Pancreas (tissue), 10 donors: Measurements from ENCODE around the gene ZC3H4. TPM values are rescaled to one million over a fixed set of nuclear protein-coding genes. Genes with fewer than 3 reads are reported as not detected.

Source experiments
- ATAC-seq, 4 donors: fragments of 200-7000 bp; cut with Tn5 transposase; one replicate each; pipeline versions ENCODE4 v1.8.0 to v1.9.1; 2020; ENCODE audit warnings: mild to moderate bottlenecking in 4 of 4, moderate library complexity in 4 of 4
- DNase-seq, 6 donors: peaks; one replicate each; pipeline ENCODE4 v3.0.0-alpha.2; 2020
- FAIRE-seq: peaks from 2 replicates; lab custom pipeline; 2012; peaks lifted over from hg19 to GRCh38; lab: Jason Lieb, UNC
- H3K27ac ChIP-seq, 4 donors: fragments of 200-600 bp; sonication (generic); 1 replicate in 3 of 4; 2 replicates in 1 of 4; pipeline versions ENCODE4 v1.5.0 to v1.8.0; 2020
- H3K27me3 ChIP-seq, 4 donors: fragments of 200-600 bp; one replicate each; pipeline ENCODE4 v1.8.0; 2021
- H3K36me3 ChIP-seq, 3 donors: fragments of 200-600 bp; sonication (generic) in 1 of 3; one replicate each; pipeline versions ENCODE4 v1.5.0 to v1.8.0; 2020 to 2021
- H3K4me1 ChIP-seq, 3 donors: fragments of 200-600 bp; one replicate each; pipeline ENCODE4 v1.8.0; 2021
- H3K4me3 ChIP-seq, 4 donors: fragments of 200-600 bp; sonication (generic) in 2 of 4; one replicate each; pipeline versions ENCODE4 v1.5.0 to v1.8.0; 2020 to 2021
- H3K9me3 ChIP-seq, 4 donors: fragments of 200-600 bp; one replicate each; pipeline ENCODE4 v1.8.0; 2021
- CTCF ChIP-seq, 4 donors: fragments of 200-600 bp; sonication (generic) in 3 of 4; IDR thresholded peaks; one replicate each; pipeline versions ENCODE4 v1.5.0 to v1.8.0; 2021; ENCODE audit warnings: antibody characterized with exemption in 4 of 4
- WGBS, 2 donors: extraction: QIAGEN DNeasy Blood & Tissue Kit; methylation state at CpG; one replicate each; pipeline ENCODE4 v1.1.7; 2013; 5-methylcytosine and 5-hydroxymethylcytosine counted together
- intact Hi-C, 3 donors: fragments of 100-400 bp; cut with DNase I; formaldehyde crosslinking; loops; one replicate each; pipeline versions ENCODE4 v1.11.1 to v1.14.2; 2022
- polyA plus RNA-seq, 2 donors: library from polyadenylated mRNA; stranded (reverse); fragments of 200-250 nt; gene quantifications; one replicate each; pipeline ENCODE4 v1.2.3, GENCODE V29; 2013
- total RNA-seq, 6 donors: library from RNA; stranded (reverse); fragmentation: NEBNext Ultra II Directional in 4 of 6; extraction: Animal tissue kit (Norgen Biotek cat#: 25700) in 4 of 6; gene quantifications; one replicate each; pipeline versions ENCODE4 v1.2.1 to v1.2.4, GENCODE V29; 2021 to 2023
- donor health status: healthy with polysubstance abuse.
- donor health status: DM: no; HTN: no; CAD: no; lungs with moderate emphysema.
- donor health status: DM: no; HTN: no; CAD: no.
- donor health status: control.
- donor health status: control.
- donor health status: Bipolar disorder and iron deficiency.
- donor health status: DM: yes; HTN: yes; CAD: no.
- donor health status: DM: no; HTN: no; CAD: no.
- donor health status: DM: no; HTN: no; CAD: no.
- donor health status: DM: yes; HTN: yes; CAD: no.

The ZC3H4 gene
- total and polyA plus RNA-seq, 8 donors = 8.1 to 30.4 (median 19.1) TPM

- Histone ChIP-seq H3K27ac (peak overlapping the region; percentile 99 to 100 (median 99)), H3K4me3 (peak overlapping the region; percentile 81 to 95 (median 88)), H3K36me3 (no peaks in the 10 kb centered on the region), H3K4me1 (peaks cover 14 to 37% (median 20%) of the 10 kb centered on the region in 3 donors), H3K9me3 (no peaks in the 10 kb centered on the region), H3K27me3 (no peaks in the 10 kb centered on the region)
- WGBS, 2 donors = 0 to 1% methylated on average over 35 of the region's 35 CpGs
- FAIRE-seq (no peak), DNase-seq (peak in 3 of 6 donors; percentile 18 to 69 (median 39)), ATAC-seq (no peak)
- intact Hi-C loops = no loop called here
- TF ChIP-seq CTCF (IDR thresholded peaks at IDR 0.05) = no peak
Observed at GRCh38 chr19:47111006-47111621, 2.5 kb downstream of the ZC3H4 start.

GRCh38 chr19:47110521-47111005 is 3.0 kb downstream of the ZC3H4 start:
- Histone ChIP-seq H3K27me3 (no peaks in the 10 kb centered on the region), H3K36me3 (no peaks in the 10 kb centered on the region), H3K9me3 (no peaks in the 10 kb centered on the region), H3K4me1 (peaks cover 14 to 37% (median 20%) of the 10 kb centered on the region in 3 donors), H3K4me3 (peak overlapping the region; percentile 81 to 95 (median 88)), H3K27ac (peak overlapping the region; percentile 99 to 100 (median 99))
- no peak for DNase-seq
- WGBS, 2 donors = 17 to 19% methylated on average over 12 of the region's 12 CpGs
- no peak for ATAC-seq
- intact Hi-C loops = no loop called here
- TF ChIP-seq CTCF (IDR thresholded peaks at IDR 0.05) = no peak
- no peak for FAIRE-seq

GRCh38 chr19:47109541-47110375 is 3.8 kb downstream of the ZC3H4 start:
- no peak for FAIRE-seq
- no peaks in the 10 kb centered on the region for H3K9me3 ChIP-seq
- peak overlapping the region in 2 of 4 donors; percentile 99 to 100 for H3K27ac ChIP-seq
- intact Hi-C loops = no loop called here
- ATAC-seq = no peak
- no peak for TF ChIP-seq CTCF (IDR thresholded peaks at IDR 0.05)
- peaks cover 14 to 37% (median 20%) of the 10 kb centered on the region in 3 donors for H3K4me1 ChIP-seq
- no peaks in the 10 kb centered on the region for H3K36me3 ChIP-seq
- 49 to 53% methylated on average over 15 of the region's 15 CpGs for WGBS, 2 donors
- no peaks in the 10 kb centered on the region for H3K27me3 ChIP-seq
- DNase-seq = no peak
- peak overlapping the region in 1 of 4 donors; percentile 95 for H3K4me3 ChIP-seq

GRCh38 chr19:47109177-47109540 is 4.4 kb downstream of the ZC3H4 start:
- H3K4me1 ChIP-seq = peaks cover 14 to 37% (median 20%) of the 10 kb centered on the region in 3 donors

More at GRCh38 chr19:47109177-47109540, 4.4 kb downstream of the ZC3H4 start:
- ATAC-seq (no peak), DNase-seq (no peak), FAIRE-seq (no peak)
- no peaks in the 10 kb centered on the region for H3K9me3 ChIP-seq
- no peak for TF ChIP-seq CTCF (IDR thresholded peaks at IDR 0.05)
- H3K27me3 ChIP-seq = no peaks in the 10 kb centered on the region
- peak overlapping the region in 2 of 4 donors; percentile 99 to 100 for H3K27ac ChIP-seq
- no peak overlapping the region for H3K4me3 ChIP-seq
- intact Hi-C loops = no loop called here
- 36 to 37% methylated on average over 2 of the region's 2 CpGs for WGBS, 2 donors
- H3K36me3 ChIP-seq = no peaks in the 10 kb centered on the region
